ENCODE results near the gene TMUB2. TPM values are rescaled to one million over a fixed set of nuclear protein-coding genes. Genes with fewer than 3 reads are reported as not detected.
A peak's percentile ranks its signal among the peaks of the same experiment; 100 is the strongest.

TMUB2 gene
- total and polyA plus RNA-seq, 8 donors = 10.4 to 50.9 (median 15.9) TPM

- Histone ChIP-seq H3K27ac (no peak overlapping the region), H3K4me1 (peaks cover 6 to 10% (median 8%) of the 10 kb centered on the region in 3 donors), H3K36me3 (peaks cover 0 to 26% (median 20%) of the 10 kb centered on the region in 3 donors), H3K27me3 (no peaks in the 10 kb centered on the region), H3K9me3 (no peaks in the 10 kb centered on the region), H3K4me3 (no peak overlapping the region)
- no peak for FAIRE-seq
- no peak for TF ChIP-seq CTCF (IDR thresholded peaks at IDR 0.05)
- no peak for ATAC-seq
- no peak for DNase-seq
- WGBS, 2 donors = 66 to 76% methylated on average over 5 of the region's 5 CpGs
- intact Hi-C loops (cut with DNase I) = loop anchor here in 1 of 3 donors (10.0 kb wide), 1 partner anchor 108 kb away; the partner anchor contains the start of gene SLC25A39
These were observed 29.9 kb downstream of the TMUB2 start for GRCh38 chr17:44216694-44217093.

- 10 to 12% methylated on average over 10 of the region's 10 CpGs for WGBS, 2 donors
- peak in 3 of 6 donors; percentile 32 to 82 (median 62) for DNase-seq
- no peak for TF ChIP-seq CTCF (IDR thresholded peaks at IDR 0.05)
- Histone ChIP-seq H3K27me3 (no peaks in the 10 kb centered on the region), H3K36me3 (peaks cover 0 to 26% (median 20%) of the 10 kb centered on the region in 3 donors), H3K4me1 (peaks cover 6 to 17% (median 16%) of the 10 kb centered on the region in 3 donors), H3K9me3 (no peaks in the 10 kb centered on the region), H3K27ac (peak overlapping the region; percentile 93 to 98 (median 97)), H3K4me3 (peak overlapping the region; percentile 57 to 95 (median 88))
- ATAC-seq = no peak
- intact Hi-C loops (cut with DNase I) = loop anchor here in 1 of 3 donors (10.0 kb wide), 1 partner anchor 107 kb away; the partner anchor contains the start of gene SLC25A39
- no peak for FAIRE-seq
These were observed 31.1 kb downstream of the TMUB2 start for GRCh38 chr17:44217738-44218343.

GRCh38 chr17:44218344-44219107 is 31.8 kb downstream of the TMUB2 start:
- peak overlapping the region; percentile 57 to 95 (median 88) for H3K4me3 ChIP-seq
- H3K9me3 ChIP-seq = no peaks in the 10 kb centered on the region
- intact Hi-C loops (cut with DNase I) = loop anchor here in 1 of 3 donors (10.0 kb wide), 1 partner anchor 106 kb away; the partner anchor contains the start of gene SLC25A39
- ATAC-seq (peak; percentile 51 to 75 (median 69)), DNase-seq (peak; percentile 86 to 93 (median 90)), FAIRE-seq (no peak)
- H3K36me3 ChIP-seq = peaks cover 0 to 26% (median 20%) of the 10 kb centered on the region in 3 donors
- WGBS, 2 donors = 0 to 1% methylated on average over 39 to 86 of the region's 89 CpGs
- peaks cover 6 to 23% (median 23%) of the 10 kb centered on the region in 3 donors for H3K4me1 ChIP-seq
- H3K27ac ChIP-seq = peak overlapping the region; percentile 93 to 98 (median 97)
- H3K27me3 ChIP-seq = no peaks in the 10 kb centered on the region
- peak; percentile 21 to 59 (median 32) for TF ChIP-seq CTCF (IDR thresholded peaks at IDR 0.05)

- ATAC-seq (peak; percentile 9 to 55 (median 26)), FAIRE-seq (no peak), DNase-seq (peak in 5 of 6 donors; percentile 73 to 91 (median 81))
- Histone ChIP-seq H3K36me3 (peaks cover 0 to 24% (median 17%) of the 10 kb centered on the region in 3 donors), H3K9me3 (no peaks in the 10 kb centered on the region), H3K4me3 (peak overlapping the region; percentile 57 to 95 (median 88)), H3K27me3 (no peaks in the 10 kb centered on the region), H3K27ac (peak overlapping the region; percentile 93 to 98 (median 97)), H3K4me1 (peaks cover 9 to 28% (median 23%) of the 10 kb centered on the region in 3 donors)
- peak in 3 of 4 donors; percentile 13 to 45 (median 15) for TF ChIP-seq CTCF (IDR thresholded peaks at IDR 0.05)
- intact Hi-C loops (cut with DNase I) = loop anchor here in 1 of 3 donors (10.0 kb wide), 1 partner anchor 106 kb away; the partner anchor contains the start of gene SLC25A39
- 1% methylated on average over 38 to 73 of the region's 73 CpGs for WGBS, 2 donors
These were observed 32.4 kb downstream of the TMUB2 start for GRCh38 chr17:44219108-44219615.
